A549 (cell line): ENCODE results near the gene LPO.

ENCODE experiments used
- CTCF ChIP-seq: fragments of >200 bp; sonication (Bioruptor Twin); formaldehyde crosslinking; IDR thresholded peaks from 3 replicates; pipeline ENCODE4 v1.5.1; 2016
- ELK1 ChIP-seq: fragments of 150-350 bp; IDR thresholded peaks from 2 replicates; pipeline ENCODE4 v1.6.1; 2014; ENCODE audit warnings: low read depth, mild to moderate bottlenecking, low read length
- MYC ChIP-seq: IDR thresholded peaks from 2 replicates; pipeline ENCODE4 v1.6.1; 2012; ENCODE audit warnings: mild to moderate bottlenecking, inconsistent platforms, low read length, improper control_type of control experiment, borderline replicate concordance
- POLR2A ChIP-seq: IDR thresholded peaks from 2 replicates; pipeline ENCODE4 v1.6.1; 2012; ENCODE audit warnings: mild to moderate bottlenecking, low read length
- RAD21 ChIP-seq, 2 experiments: fragments of >200 bp in 1 of 2; sonication (Bioruptor Twin) in 1 of 2; formaldehyde crosslinking in 1 of 2; IDR thresholded peaks in 1 of 2; conservative IDR thresholded peaks in 1 of 2; 2 replicates in 1 of 2; 3 replicates in 1 of 2; pipeline ENCODE4 v1.6.1; 2012 to 2018; ENCODE audit warnings: inconsistent platforms in 1 of 2
- RCOR1 ChIP-seq: fragments of 150-350 bp; IDR thresholded peaks from 2 replicates; pipeline ENCODE4 v1.6.1; 2014; ENCODE audit warnings: antibody characterized with exemption, low read length, low read depth
- REST ChIP-seq: fragments of 200-600 bp; sonication (generic); IDR thresholded peaks from 2 replicates; pipeline ENCODE4 v1.6.1; 2016; ENCODE audit warnings: antibody characterized with exemption, mild to moderate bottlenecking, moderate library complexity
- RFX5 ChIP-seq: fragments of 450-650 bp; IDR thresholded peaks from 2 replicates; pipeline ENCODE4 v1.7.1; 2014; ENCODE audit warnings: antibody characterized with exemption, mild to moderate bottlenecking, moderate library complexity
- SREBF2 ChIP-seq: fragments of 450-650 bp; IDR thresholded peaks from 2 replicates; pipeline ENCODE4 v1.6.1; 2014; ENCODE audit warnings: mild to moderate bottlenecking, moderate library complexity
- TF ChIP-seq, protein P1 (sequence below): fragments of >200 bp; sonication (Bioruptor Twin); formaldehyde crosslinking; IDR thresholded peaks from 3 replicates; pipeline ENCODE4 v1.6.1; 2016

DNA sequence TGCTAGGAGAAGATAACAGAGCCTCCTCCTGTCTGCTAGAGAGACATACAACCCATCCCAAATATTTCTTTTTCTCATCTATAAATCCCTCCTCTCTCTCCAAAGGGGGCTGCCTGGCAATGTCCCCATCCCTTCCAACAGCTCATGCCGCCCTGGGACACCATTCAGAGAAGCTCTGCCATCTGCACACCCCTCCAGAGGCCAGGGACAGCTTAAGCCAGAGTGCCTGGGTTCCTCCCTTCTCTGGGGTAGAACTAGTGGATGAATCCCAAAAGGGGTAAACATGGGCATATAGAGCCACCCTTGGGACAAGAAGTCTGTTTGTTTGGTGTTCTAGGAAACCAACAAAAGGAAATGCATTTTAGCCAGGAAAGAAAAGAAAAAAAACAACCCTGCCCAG is 2.6 kb upstream of the LPO start:
- TF ChIP-seq CTCF: no peak
- no peak for TF ChIP-seq RAD21 (conservative IDR thresholded peaks at IDR 0.05 in 1 of 2, IDR thresholded peaks at IDR 0.05 in 1 of 2)
- no peak for TF ChIP-seq RCOR1
- TF ChIP-seq SREBF2: no peak
- TF ChIP-seq RFX5: no peak
- TF ChIP-seq REST: no peak
- TF ChIP-seq POLR2A: no peak
- no peak for TF ChIP-seq ELK1
- TF ChIP-seq, protein P1, sequence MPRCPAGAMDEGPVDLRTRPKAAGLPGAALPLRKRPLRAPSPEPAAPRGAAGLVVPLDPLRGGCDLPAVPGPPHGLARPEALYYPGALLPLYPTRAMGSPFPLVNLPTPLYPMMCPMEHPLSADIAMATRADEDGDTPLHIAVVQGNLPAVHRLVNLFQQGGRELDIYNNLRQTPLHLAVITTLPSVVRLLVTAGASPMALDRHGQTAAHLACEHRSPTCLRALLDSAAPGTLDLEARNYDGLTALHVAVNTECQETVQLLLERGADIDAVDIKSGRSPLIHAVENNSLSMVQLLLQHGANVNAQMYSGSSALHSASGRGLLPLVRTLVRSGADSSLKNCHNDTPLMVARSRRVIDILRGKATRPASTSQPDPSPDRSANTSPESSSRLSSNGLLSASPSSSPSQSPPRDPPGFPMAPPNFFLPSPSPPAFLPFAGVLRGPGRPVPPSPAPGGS: no peak
- no peak for TF ChIP-seq MYC
